ENCODE results near the gene GRIK1. TPM values are rescaled to one million over a fixed set of nuclear protein-coding genes. Genes with fewer than 3 reads are reported as not detected.

GRIK1 gene
- total RNA-seq, 4 donors from 2014 or later = 0.15 to 0.29 (median 0.27) TPM; not detected in 1

- WGBS, 2 donors = 72 to 78% methylated on average over 4 of the region's 4 CpGs
- no peaks in the 10 kb centered on the region for H3K4me1 ChIP-seq
Observed at GRCh38 chr21:29604076-29604475, 335.7 kb downstream of the GRIK1 start.

GRCh38 chr21:29601047-29601446 lies 338.7 kb downstream of the GRIK1 start:
- Histone ChIP-seq H3K36me3 (no peaks in the 10 kb centered on the region), H3K9me3 (no peaks in the 10 kb centered on the region), H3K4me1 (no peaks in the 10 kb centered on the region), H3K27ac (no peak overlapping the region), H3K27me3 (no peaks in the 10 kb centered on the region), H3K4me3 (replicated peaks in 1 of 3) (no peak overlapping the region)
- intact Hi-C loops (cut with DNase I) = no loop called here
- 84 to 85% methylated on average over 4 of the region's 4 CpGs for WGBS, 2 donors
- TF ChIP-seq POLR2A (IDR thresholded peaks at IDR 0.05) (no peak), CTCF (IDR thresholded peaks at IDR 0.05) (no peak)
- no peak for DNase-seq

More at GRCh38 chr21:29604076-29604475, 335.7 kb downstream of the GRIK1 start:
- H3K4me3 ChIP-seq (replicated peaks in 1 of 3) = no peak overlapping the region
- DNase-seq = no peak
- intact Hi-C loops (cut with DNase I) = no loop called here
- H3K9me3 ChIP-seq = no peaks in the 10 kb centered on the region
- no peak overlapping the region for H3K27ac ChIP-seq
- no peaks in the 10 kb centered on the region for H3K27me3 ChIP-seq
- no peaks in the 10 kb centered on the region for H3K36me3 ChIP-seq
- TF ChIP-seq CTCF (IDR thresholded peaks at IDR 0.05) = no peak

DNA sequence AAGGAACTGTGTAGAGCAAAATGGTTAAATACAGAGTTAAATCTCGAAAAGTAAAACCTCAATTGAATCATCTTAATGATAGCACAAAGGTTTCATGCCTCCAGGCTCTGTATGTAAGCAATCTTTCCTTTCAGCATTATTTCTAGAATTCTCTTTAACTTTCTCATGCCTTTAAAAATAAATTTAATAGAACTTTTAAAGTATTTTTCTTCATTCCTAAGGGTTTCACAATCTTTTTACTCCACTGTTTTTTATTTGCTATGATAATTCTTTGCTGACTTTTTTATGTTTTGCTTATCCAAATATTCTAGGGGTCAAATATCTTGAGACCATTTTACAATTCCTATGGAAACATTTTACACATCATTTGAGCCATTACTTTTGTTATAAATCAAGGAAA lies 353.1 kb downstream of the GRIK1 start:
- TF ChIP-seq POLR2A (IDR thresholded peaks at IDR 0.05) = no peak
- TF ChIP-seq CTCF (IDR thresholded peaks at IDR 0.05) = no peak
- no peaks in the 10 kb centered on the region for H3K9me3 ChIP-seq
- WGBS, 2 donors = 77 to 81% methylated on average over 1 of the region's 1 CpG
- H3K4me3 ChIP-seq (replicated peaks in 1 of 3) = no peak overlapping the region
- no peaks in the 10 kb centered on the region for H3K27me3 ChIP-seq
- no peaks in the 10 kb centered on the region for H3K4me1 ChIP-seq
- intact Hi-C loops (cut with DNase I) = no loop called here
- no peaks in the 10 kb centered on the region for H3K36me3 ChIP-seq
- no peak overlapping the region for H3K27ac ChIP-seq
- DNase-seq = no peak

DNA sequence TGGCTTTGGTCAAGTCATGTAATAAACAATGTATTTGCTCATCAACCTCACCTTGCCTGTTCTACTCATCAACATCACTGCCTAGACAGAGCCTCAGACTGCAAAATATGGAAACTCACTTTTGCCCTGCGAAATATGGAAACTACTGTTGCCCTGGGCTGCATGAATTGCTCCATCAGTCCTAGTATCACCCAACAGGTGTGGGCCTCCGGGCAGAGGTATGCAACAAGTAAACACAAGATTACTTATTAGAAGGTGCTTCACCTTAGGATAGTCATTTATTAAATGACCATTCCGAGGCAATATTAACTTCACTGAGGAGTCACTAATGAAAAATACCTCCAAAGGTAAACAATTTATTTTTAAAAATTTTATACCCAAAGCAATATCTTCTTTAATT lies 354.3 kb downstream of the GRIK1 start:
- intact Hi-C loops (cut with DNase I) = no loop called here
- no peak overlapping the region for H3K4me3 ChIP-seq (replicated peaks in 1 of 3)
- no peak overlapping the region for H3K27ac ChIP-seq
- no peaks in the 10 kb centered on the region for H3K4me1 ChIP-seq
- no peaks in the 10 kb centered on the region for H3K27me3 ChIP-seq
- WGBS, 2 donors = 85 to 91% methylated on average over 3 of the region's 3 CpGs
- H3K36me3 ChIP-seq = no peaks in the 10 kb centered on the region
- no peak for TF ChIP-seq POLR2A (IDR thresholded peaks at IDR 0.05)
- TF ChIP-seq CTCF (IDR thresholded peaks at IDR 0.05) = no peak
- no peaks in the 10 kb centered on the region for H3K9me3 ChIP-seq
- no peak for DNase-seq

GRCh38 chr21:29583424-29583924 lies 356.3 kb downstream of the GRIK1 start:
- TF ChIP-seq CTCF (IDR thresholded peaks at IDR 0.05) (no peak), POLR2A (IDR thresholded peaks at IDR 0.05) (no peak)
- Histone ChIP-seq H3K27me3 (no peaks in the 10 kb centered on the region), H3K36me3 (no peaks in the 10 kb centered on the region), H3K4me3 (replicated peaks in 1 of 3) (no peak overlapping the region), H3K9me3 (no peaks in the 10 kb centered on the region), H3K4me1 (no peaks in the 10 kb centered on the region), H3K27ac (no peak overlapping the region)
- DNase-seq = no peak
- intact Hi-C loops (cut with DNase I) = no loop called here
- WGBS, 2 donors = 83% methylated on average over 2 of the region's 2 CpGs

All from thyroid gland (tissue), 4 donors.